ENCODE data around the gene RPL12. TPM values are rescaled to one million over a fixed set of nuclear protein-coding genes. Genes with fewer than 3 reads are reported as not detected.

The RPL12 gene
- total RNA-seq, 1 donor from 2014 or later, result 4,885 TPM

DNA sequence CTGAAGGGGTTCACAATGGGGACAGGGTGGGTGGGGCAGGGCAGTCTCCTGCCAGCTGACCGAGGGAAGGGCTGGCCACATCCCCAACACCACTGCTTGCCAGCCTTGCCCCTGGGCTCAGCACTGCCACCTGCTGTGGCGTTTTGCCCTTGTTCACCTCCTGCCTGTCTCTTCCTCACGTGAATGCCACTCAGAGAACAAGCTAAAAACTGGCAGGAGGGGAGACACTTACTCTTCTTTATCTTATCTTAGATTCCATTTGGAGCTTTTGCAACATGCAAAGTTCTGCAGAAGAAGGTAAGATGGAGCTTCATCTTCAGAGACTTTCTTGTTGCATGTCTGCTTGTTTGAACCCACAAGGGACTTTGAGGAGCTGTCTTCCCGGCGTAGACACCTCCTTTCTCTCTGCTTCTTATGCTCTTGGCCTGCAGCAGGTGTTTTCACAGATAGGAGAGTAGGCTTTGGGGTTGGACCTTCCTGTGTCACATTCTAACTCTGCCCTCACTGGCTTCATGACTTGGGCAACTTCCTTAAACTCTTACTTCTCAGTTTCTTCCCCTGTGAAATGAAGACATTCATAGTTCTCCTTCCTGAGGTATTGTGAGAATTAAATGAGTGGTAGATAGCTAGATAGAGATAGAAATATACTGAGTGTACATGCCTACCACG, 4.3 kb upstream of the RPL12 start:
- Histone ChIP-seq H3K4me3 (ENCODE audit: low read depth, low read length) (no peak overlapping the region), H3K36me3 (ENCODE audit: control insufficient read depth, insufficient read depth, low read length) (no peaks in the 10 kb centered on the region), H3K27me3 (ENCODE audit: control insufficient read depth, insufficient read depth, low read length) (no peaks in the 10 kb centered on the region)
- no peak for DNase-seq (ENCODE audit: low read depth)
- TF ChIP-seq, protein P1, sequence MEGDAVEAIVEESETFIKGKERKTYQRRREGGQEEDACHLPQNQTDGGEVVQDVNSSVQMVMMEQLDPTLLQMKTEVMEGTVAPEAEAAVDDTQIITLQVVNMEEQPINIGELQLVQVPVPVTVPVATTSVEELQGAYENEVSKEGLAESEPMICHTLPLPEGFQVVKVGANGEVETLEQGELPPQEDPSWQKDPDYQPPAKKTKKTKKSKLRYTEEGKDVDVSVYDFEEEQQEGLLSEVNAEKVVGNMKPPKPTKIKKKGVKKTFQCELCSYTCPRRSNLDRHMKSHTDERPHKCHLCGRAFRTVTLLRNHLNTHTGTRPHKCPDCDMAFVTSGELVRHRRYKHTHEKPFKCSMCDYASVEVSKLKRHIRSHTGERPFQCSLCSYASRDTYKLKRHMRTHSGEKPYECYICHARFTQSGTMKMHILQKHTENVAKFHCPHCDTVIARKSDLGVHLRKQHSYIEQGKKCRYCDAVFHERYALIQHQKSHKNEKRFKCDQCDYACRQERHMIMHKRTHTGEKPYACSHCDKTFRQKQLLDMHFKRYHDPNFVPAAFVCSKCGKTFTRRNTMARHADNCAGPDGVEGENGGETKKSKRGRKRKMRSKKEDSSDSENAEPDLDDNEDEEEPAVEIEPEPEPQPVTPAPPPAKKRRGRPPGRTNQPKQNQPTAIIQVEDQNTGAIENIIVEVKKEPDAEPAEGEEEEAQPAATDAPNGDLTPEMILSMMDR (IDR thresholded peaks at IDR 0.05; ENCODE audit: insufficient read depth, low read length, poor library complexity, severe bottlenecking), result peak; percentile 49

DNA sequence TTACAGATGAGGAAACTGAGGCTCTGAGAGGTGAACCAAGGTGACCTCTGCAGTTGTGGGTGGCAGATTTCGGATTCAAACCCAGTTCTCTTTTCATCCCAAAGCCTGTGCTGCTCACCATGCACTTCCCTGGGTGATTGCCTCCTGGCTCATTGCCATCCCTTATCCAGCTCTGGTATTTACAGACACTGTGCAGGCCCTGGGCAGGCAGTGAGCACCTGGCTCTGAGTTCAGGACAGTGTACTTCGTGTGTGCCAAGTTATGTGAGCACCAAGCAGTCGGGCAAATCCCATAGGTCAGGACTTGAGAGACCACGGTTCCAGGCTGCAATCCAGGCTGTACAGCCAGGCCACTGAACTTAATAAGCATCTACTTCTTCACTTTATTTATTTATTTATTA, 1.5 kb upstream of the RPL12 start:
- no peaks in the 10 kb centered on the region for H3K27me3 ChIP-seq (ENCODE audit: control insufficient read depth, insufficient read depth, low read length)
- peaks cover 5% of the 10 kb centered on the region for H3K36me3 ChIP-seq (ENCODE audit: control insufficient read depth, insufficient read depth, low read length)
- H3K4me3 ChIP-seq (ENCODE audit: low read depth, low read length), result no peak overlapping the region
- no peak for DNase-seq (ENCODE audit: low read depth)
- TF ChIP-seq, protein P1 (IDR thresholded peaks at IDR 0.05; ENCODE audit: insufficient read depth, low read length, poor library complexity, severe bottlenecking), result no peak

DNA sequence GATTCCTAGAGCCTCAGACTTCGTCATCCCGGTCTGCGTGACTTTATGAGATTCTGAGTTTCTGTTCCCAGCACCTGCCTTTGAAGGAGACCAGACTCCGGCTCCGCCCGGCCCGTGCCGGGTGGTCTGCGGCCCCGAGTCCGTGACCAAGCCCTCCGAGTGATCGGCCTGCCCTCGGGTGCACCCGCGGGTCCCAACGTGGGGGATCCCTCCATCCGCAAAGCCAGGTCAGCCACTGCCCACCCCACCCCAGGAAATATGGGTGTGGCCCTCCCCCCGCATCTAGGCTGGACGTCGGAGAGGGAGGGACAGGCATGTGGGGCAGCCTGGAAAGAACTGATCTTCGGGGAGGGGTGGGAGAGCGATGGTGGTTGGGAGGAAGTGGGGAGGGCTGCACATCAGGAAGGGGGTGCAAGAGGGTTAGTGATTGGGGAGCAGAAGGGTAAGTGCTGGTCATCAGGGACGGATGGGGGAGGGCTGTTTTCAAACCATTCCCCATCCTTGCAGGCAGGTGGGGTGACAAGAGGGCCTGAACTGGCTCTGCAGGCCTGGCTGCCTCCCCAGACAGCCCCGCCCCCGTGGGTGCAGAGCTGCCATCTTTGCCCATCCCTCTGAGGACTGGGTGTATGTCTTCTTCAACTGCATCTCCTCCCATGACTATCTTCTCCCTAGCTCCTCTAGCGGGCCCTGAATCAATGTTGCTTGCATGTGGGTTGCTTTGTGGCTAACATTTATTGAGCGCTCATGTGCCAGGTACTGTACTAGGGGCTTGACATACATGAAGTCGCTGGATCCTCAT, 851 bp upstream of the RPL12 start:
- H3K36me3 ChIP-seq (ENCODE audit: control insufficient read depth, insufficient read depth, low read length), result peaks cover 5% of the 10 kb centered on the region
- H3K27me3 ChIP-seq (ENCODE audit: control insufficient read depth, insufficient read depth, low read length), result no peaks in the 10 kb centered on the region
- no peak for DNase-seq (ENCODE audit: low read depth)
- H3K4me3 ChIP-seq (ENCODE audit: low read depth, low read length), result peak overlapping the region; percentile 95
- TF ChIP-seq, protein P1 (IDR thresholded peaks at IDR 0.05; ENCODE audit: insufficient read depth, low read length, poor library complexity, severe bottlenecking), result no peak

DNA sequence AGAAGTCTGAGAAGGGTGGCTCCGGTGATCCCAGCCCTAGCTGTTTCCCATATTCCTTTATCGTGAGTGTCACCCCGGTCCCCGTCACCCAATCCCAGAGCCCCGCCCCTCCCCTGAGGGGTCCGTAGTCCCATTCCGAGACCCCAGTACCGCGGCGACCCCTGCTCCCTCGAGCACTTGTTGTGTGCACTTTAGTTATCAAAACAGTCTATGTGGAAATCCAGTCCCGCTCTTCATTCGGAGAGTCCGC, 327 bp upstream of the RPL12 start:
- peak overlapping the region; percentile 95 for H3K4me3 ChIP-seq (ENCODE audit: low read depth, low read length)
- no peak for DNase-seq (ENCODE audit: low read depth)
- H3K27me3 ChIP-seq (ENCODE audit: control insufficient read depth, insufficient read depth, low read length), result no peaks in the 10 kb centered on the region
- TF ChIP-seq, protein P1 (IDR thresholded peaks at IDR 0.05; ENCODE audit: insufficient read depth, low read length, poor library complexity, severe bottlenecking), result no peak
- H3K36me3 ChIP-seq (ENCODE audit: control insufficient read depth, insufficient read depth, low read length), result peaks cover 5% of the 10 kb centered on the region

DNA sequence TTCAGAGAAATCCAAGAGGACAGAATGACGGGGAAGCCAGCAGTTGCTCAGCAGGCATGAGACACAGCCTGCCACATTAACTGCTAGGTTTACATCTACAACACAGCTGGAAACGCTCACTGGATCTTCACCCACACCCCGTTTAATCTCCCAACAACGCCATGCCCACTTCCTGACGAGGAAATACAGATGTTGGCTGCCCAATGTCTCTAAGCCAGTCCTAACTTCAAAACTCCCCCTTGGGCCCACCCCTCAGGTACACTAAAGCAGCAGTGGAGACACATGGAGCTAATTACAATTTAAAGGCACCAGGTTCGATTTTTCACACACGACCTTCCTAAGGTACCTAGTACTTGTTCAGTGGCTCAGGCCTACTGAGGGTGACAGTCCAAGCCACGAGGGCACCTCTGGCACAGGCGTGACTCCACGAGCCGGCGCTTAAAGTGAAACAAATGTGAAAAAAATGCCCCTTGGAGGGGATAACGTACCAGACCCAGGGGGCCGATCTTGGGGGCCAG, 904 bp downstream of the RPL12 start:
- DNase-seq (ENCODE audit: low read depth), result no peak
- Histone ChIP-seq H3K27me3 (ENCODE audit: control insufficient read depth, insufficient read depth, low read length) (no peaks in the 10 kb centered on the region), H3K4me3 (ENCODE audit: low read depth, low read length) (peak overlapping the region; percentile 95), H3K36me3 (ENCODE audit: control insufficient read depth, insufficient read depth, low read length) (peaks cover 5% of the 10 kb centered on the region)
- TF ChIP-seq, protein P1 (IDR thresholded peaks at IDR 0.05; ENCODE audit: insufficient read depth, low read length, poor library complexity, severe bottlenecking), result no peak
